GM10266 (cell line): ENCODE measurements around the gene ERICH2.
"Not testable (repeated sequence)": the region's sequence is repeated elsewhere in the genome, so short reads cannot be mapped to it uniquely, and the experiment has no call there.

Experiments
- DNase-seq: peaks from one replicate; pipeline ENCODE4 v3.0.0; 2012; ENCODE audit errors: extremely low spot score
- CTCF ChIP-seq: IDR thresholded peaks from 2 replicates; pipeline ENCODE4 v1.5.1; 2012; ENCODE audit warnings: mild to moderate bottlenecking, low read depth; ENCODE audit not compliant: control insufficient read depth, insufficient read depth; ENCODE audit errors: missing control alignments

The ERICH2 gene

GRCh38 chr2:170770008-170770605 lies at the start of gene ERICH2:
TSS of gene ERICH2 (plus strand) at chr2:170770378. CDS start at chr2:170770682, 304 bp downstream.
- peak; percentile 77 for DNase-seq
- TF ChIP-seq CTCF = peak; percentile 27

GRCh38 chr2:170721678-170722077 lies 48.5 kb upstream of the ERICH2 start:
- no peak for TF ChIP-seq CTCF
- no peak for DNase-seq

GRCh38 chr2:170722301-170722700 lies 47.9 kb upstream of the ERICH2 start:
- TF ChIP-seq CTCF = no peak

GRCh38 chr2:170723446-170723958 lies 46.7 kb upstream of the ERICH2 start:
- no peak for DNase-seq
- TF ChIP-seq CTCF = no peak

More at GRCh38 chr2:170722301-170722700, 47.9 kb upstream of the ERICH2 start:
- DNase-seq = no peak

GRCh38 chr2:170733798-170734600 lies 36.2 kb upstream of the ERICH2 start:
- no peak for TF ChIP-seq CTCF

GRCh38 chr2:170734601-170735000 lies 35.6 kb upstream of the ERICH2 start:
- DNase-seq = not testable (repeated sequence)

More at GRCh38 chr2:170733798-170734600, 36.2 kb upstream of the ERICH2 start:
- DNase-seq = no peak

GRCh38 chr2:170736628-170737027 lies 33.5 kb upstream of the ERICH2 start:
- no peak for TF ChIP-seq CTCF
- DNase-seq = no peak

GRCh38 chr2:170737406-170737805 lies 32.8 kb upstream of the ERICH2 start:
- DNase-seq = no peak
- TF ChIP-seq CTCF = no peak
